Liver (tissue), 3 donors: ENCODE data around the gene PYGB.

ENCODE experiments used
- SP1 ChIP-seq: IDR thresholded peaks from 2 replicates; pipeline ENCODE4 v1.6.1; 2018; ENCODE audit warnings: antibody characterized with exemption, mild to moderate bottlenecking
- TAF1 ChIP-seq: conservative IDR thresholded peaks from 2 replicates; pipeline ENCODE4 v1.6.1; 2016; ENCODE audit warnings: antibody characterized with exemption, mild to moderate bottlenecking
- TF ChIP-seq, protein P1 (sequence below): fragments of 150-350 bp; IDR thresholded peaks from 2 replicates; pipeline ENCODE4 v1.5.1; 2017; ENCODE audit warnings: improper control_type of control experiment, low read depth, low read length; ENCODE audit not compliant: missing input control
- donor health status: healthy.
- donor health status: healthy.

DNA sequence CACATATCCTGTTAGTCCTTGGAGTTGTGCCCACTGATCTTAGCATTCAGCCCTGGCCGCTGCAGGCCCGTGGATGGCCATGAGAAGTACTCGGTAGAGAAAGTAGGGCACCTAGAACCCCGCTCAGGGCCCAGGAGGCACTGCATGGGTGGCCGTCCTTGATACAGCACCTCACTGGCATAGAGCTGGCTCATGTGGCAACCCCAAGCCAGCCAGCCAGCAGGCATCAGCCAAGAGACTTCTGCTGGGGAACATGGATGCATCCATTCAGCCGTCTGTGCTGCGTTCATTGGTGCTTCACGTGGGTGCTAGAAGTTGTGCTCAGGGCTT lies 10.6 kb downstream of the PYGB start:
- TF ChIP-seq SP1 (no peak), TAF1 (no peak)
- TF ChIP-seq, protein P1, sequence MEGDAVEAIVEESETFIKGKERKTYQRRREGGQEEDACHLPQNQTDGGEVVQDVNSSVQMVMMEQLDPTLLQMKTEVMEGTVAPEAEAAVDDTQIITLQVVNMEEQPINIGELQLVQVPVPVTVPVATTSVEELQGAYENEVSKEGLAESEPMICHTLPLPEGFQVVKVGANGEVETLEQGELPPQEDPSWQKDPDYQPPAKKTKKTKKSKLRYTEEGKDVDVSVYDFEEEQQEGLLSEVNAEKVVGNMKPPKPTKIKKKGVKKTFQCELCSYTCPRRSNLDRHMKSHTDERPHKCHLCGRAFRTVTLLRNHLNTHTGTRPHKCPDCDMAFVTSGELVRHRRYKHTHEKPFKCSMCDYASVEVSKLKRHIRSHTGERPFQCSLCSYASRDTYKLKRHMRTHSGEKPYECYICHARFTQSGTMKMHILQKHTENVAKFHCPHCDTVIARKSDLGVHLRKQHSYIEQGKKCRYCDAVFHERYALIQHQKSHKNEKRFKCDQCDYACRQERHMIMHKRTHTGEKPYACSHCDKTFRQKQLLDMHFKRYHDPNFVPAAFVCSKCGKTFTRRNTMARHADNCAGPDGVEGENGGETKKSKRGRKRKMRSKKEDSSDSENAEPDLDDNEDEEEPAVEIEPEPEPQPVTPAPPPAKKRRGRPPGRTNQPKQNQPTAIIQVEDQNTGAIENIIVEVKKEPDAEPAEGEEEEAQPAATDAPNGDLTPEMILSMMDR: no peak
